SK-N-SH treated with all-trans-retinoic acid at 6 μM for 48 hours (cell line): ENCODE results near the gene TFDP1.

Source experiments
- ATAC-seq: fragments of 200-7000 bp; cut with Tn5 transposase; 3 replicates; pipeline ENCODE4 v1.9.1; 2020; ENCODE audit warnings: mild to moderate bottlenecking, moderate library complexity
- ARNTL ChIP-seq: fragments of 450-650 bp; formaldehyde crosslinking; IDR thresholded peaks from 2 replicates; pipeline ENCODE4 v1.5.0; 2020; ENCODE audit warnings: low read depth, mild to moderate bottlenecking, moderate library complexity, borderline replicate concordance
- BACH2 ChIP-seq: fragments of 250-450 bp; sonication (Bioruptor Pico); IDR thresholded peaks from 2 replicates; pipeline ENCODE4 v1.9.0; 2021; ENCODE audit warnings: mild to moderate bottlenecking, borderline replicate concordance
- CREB5 ChIP-seq: fragments of 250-450 bp; sonication (Bioruptor Pico); IDR thresholded peaks from 2 replicates; pipeline ENCODE4 v1.5.1; 2020; ENCODE audit warnings: low read depth, mild to moderate bottlenecking, moderate library complexity
- CSDC2 ChIP-seq: fragments of 250-450 bp; sonication (Bioruptor Pico); IDR thresholded peaks from 2 replicates; pipeline ENCODE4 v1.5.0; 2020; ENCODE audit warnings: mild to moderate bottlenecking, moderate library complexity
- CSRNP3 ChIP-seq: fragments of 250-450 bp; sonication (Bioruptor Pico); IDR thresholded peaks from 2 replicates; pipeline ENCODE4 v1.5.1; 2021; ENCODE audit warnings: mild to moderate bottlenecking, moderate library complexity
- ESRRG ChIP-seq: fragments of 250-450 bp; sonication (Bioruptor Pico); IDR thresholded peaks from 2 replicates; pipeline ENCODE4 v1.6.1; 2021; ENCODE audit warnings: mild to moderate bottlenecking
- GLIS3 ChIP-seq: fragments of 250-450 bp; sonication (Bioruptor Pico); IDR thresholded peaks from 2 replicates; pipeline ENCODE4 v1.5.0; 2020; ENCODE audit warnings: mild to moderate bottlenecking, moderate library complexity
- ISL1 ChIP-seq: fragments of 250-450 bp; sonication (Bioruptor Pico); IDR thresholded peaks from 2 replicates; pipeline ENCODE4 v2.1.2; 2022; ENCODE audit warnings: mild to moderate bottlenecking, moderate library complexity
- OSR1 ChIP-seq: fragments of 250-450 bp; sonication (Bioruptor Pico); IDR thresholded peaks from 2 replicates; pipeline ENCODE4 v1.8.0; 2022; ENCODE audit warnings: moderate library complexity, mild to moderate bottlenecking, inconsistent platforms
- PATZ1 ChIP-seq: fragments of 250-450 bp; sonication (Bioruptor Pico); IDR thresholded peaks from 2 replicates; pipeline ENCODE4 v1.8.0; 2020; ENCODE audit warnings: mild to moderate bottlenecking, moderate library complexity, borderline replicate concordance
- POU6F1 ChIP-seq: fragments of 250-450 bp; sonication (Bioruptor Pico); IDR thresholded peaks from 2 replicates; pipeline ENCODE4 v1.8.0; 2021; ENCODE audit warnings: low read depth, mild to moderate bottlenecking, moderate library complexity, borderline replicate concordance
- PPARA ChIP-seq: fragments of 250-450 bp; sonication (Bioruptor Pico); IDR thresholded peaks from 2 replicates; pipeline ENCODE4 v1.5.0; 2020; ENCODE audit warnings: mild to moderate bottlenecking, borderline replicate concordance
- RARB ChIP-seq: fragments of 250-450 bp; sonication (Bioruptor Pico); IDR thresholded peaks from 2 replicates; pipeline ENCODE4 v1.8.0; 2021; ENCODE audit warnings: mild to moderate bottlenecking, moderate library complexity
- SNAI2 ChIP-seq: fragments of 250-450 bp; sonication (Bioruptor Pico); IDR thresholded peaks from 2 replicates; pipeline ENCODE4 v1.5.0; 2020; ENCODE audit warnings: mild to moderate bottlenecking, moderate library complexity
- TCF4 ChIP-seq: fragments of 250-450 bp; sonication (Bioruptor Pico); IDR thresholded peaks from 2 replicates; pipeline ENCODE4 v1.8.0; 2021; ENCODE audit warnings: mild to moderate bottlenecking, moderate library complexity, borderline replicate concordance
- TOX ChIP-seq: fragments of 250-450 bp; sonication (Bioruptor Pico); IDR thresholded peaks from 2 replicates; pipeline ENCODE4 v1.8.0; 2021; ENCODE audit warnings: mild to moderate bottlenecking, moderate library complexity, borderline replicate concordance
- TSHZ2 ChIP-seq: fragments of 250-450 bp; sonication (Bioruptor Pico); IDR thresholded peaks from 2 replicates; pipeline ENCODE4 v1.5.0; 2020; ENCODE audit warnings: mild to moderate bottlenecking, moderate library complexity
- ZC3H10 ChIP-seq: fragments of 250-450 bp; sonication (Bioruptor Pico); IDR thresholded peaks from 2 replicates; pipeline ENCODE4 v1.5.1; 2021; ENCODE audit warnings: mild to moderate bottlenecking, moderate library complexity
- ZFP30 ChIP-seq: fragments of 450-650 bp; formaldehyde crosslinking; IDR thresholded peaks from 2 replicates; pipeline ENCODE4 v1.5.0; 2022; ENCODE audit warnings: mild to moderate bottlenecking, moderate library complexity
- ZNF565 ChIP-seq: fragments of 450-650 bp; formaldehyde crosslinking; conservative IDR thresholded peaks from 2 replicates; pipeline ENCODE4 v1.5.0; 2020; ENCODE audit warnings: low read depth, mild to moderate bottlenecking, moderate library complexity
- ZNF70 ChIP-seq: fragments of 450-650 bp; formaldehyde crosslinking; IDR thresholded peaks from 2 replicates; pipeline ENCODE4 v1.5.0; 2020; ENCODE audit warnings: mild to moderate bottlenecking, moderate library complexity
- ZNF8 ChIP-seq: fragments of 450-650 bp; formaldehyde crosslinking; IDR thresholded peaks from 2 replicates; pipeline ENCODE4 v1.5.0; 2020; ENCODE audit warnings: mild to moderate bottlenecking, moderate library complexity

TFDP1 gene

GRCh38 chr13:113647351-113648215 is 63.0 kb downstream of the TFDP1 start:
- no peak for TF ChIP-seq GLIS3
- TF ChIP-seq TOX (CRISPR knock-in tag) = no peak
- TF ChIP-seq ZNF565 (CRISPR knock-in tag) = 0 out of 2 replicates have a peak, but pooled peaks have one; percentile 33
- ATAC-seq = peak; percentile 83

- ATAC-seq = no peak
- TF ChIP-seq TCF4 (CRISPR knock-in tag) = no peak
- no peak for TF ChIP-seq RARB (CRISPR knock-in tag)
- TF ChIP-seq ISL1 (CRISPR knock-in tag) = no peak
- TF ChIP-seq CSRNP3 (CRISPR knock-in tag) = no peak
- no peak for TF ChIP-seq CSDC2 (CRISPR knock-in tag)
- no peak for TF ChIP-seq SNAI2 (CRISPR knock-in tag)
- no peak for TF ChIP-seq ZNF8 (CRISPR knock-in tag)
- TF ChIP-seq ZNF70 (CRISPR knock-in tag) = no peak
- TF ChIP-seq ESRRG = no peak
- no peak for TF ChIP-seq TOX (CRISPR knock-in tag)
- TF ChIP-seq POU6F1 (CRISPR knock-in tag) = no peak
- TF ChIP-seq ARNTL = no peak
- TF ChIP-seq TSHZ2 = no peak
- no peak for TF ChIP-seq ZC3H10 (CRISPR knock-in tag)
- TF ChIP-seq ZFP30 (CRISPR knock-in tag) = no peak
- no peak for TF ChIP-seq BACH2 (CRISPR knock-in tag)
- no peak for TF ChIP-seq PATZ1 (CRISPR knock-in tag)
Measured at GRCh38 chr13:113648216-113648610, 63.7 kb downstream of the TFDP1 start.

GRCh38 chr13:113649212-113649611 is 64.7 kb downstream of the TFDP1 start:
- no peak for ATAC-seq
- TF ChIP-seq TCF4 (CRISPR knock-in tag) (no peak), RARB (CRISPR knock-in tag) (no peak), PPARA (no peak), ZNF565 (CRISPR knock-in tag) (no peak), PATZ1 (CRISPR knock-in tag) (no peak), SNAI2 (CRISPR knock-in tag) (no peak), ZC3H10 (CRISPR knock-in tag) (no peak), ZNF8 (CRISPR knock-in tag) (no peak), CSRNP3 (CRISPR knock-in tag) (no peak), POU6F1 (CRISPR knock-in tag) (no peak), ISL1 (CRISPR knock-in tag) (no peak), ARNTL (no peak), ZNF70 (CRISPR knock-in tag) (no peak), CREB5 (CRISPR knock-in tag) (no peak), OSR1 (CRISPR knock-in tag) (no peak)
